ENCODE results near the gene CA14. TPM values are rescaled to one million over a fixed set of nuclear protein-coding genes. Genes with fewer than 3 reads are reported as not detected.

Gene CA14
- total RNA-seq (2022; extraction: Qiagen RNA extraction), result not detected in 5 replicates

DNA sequence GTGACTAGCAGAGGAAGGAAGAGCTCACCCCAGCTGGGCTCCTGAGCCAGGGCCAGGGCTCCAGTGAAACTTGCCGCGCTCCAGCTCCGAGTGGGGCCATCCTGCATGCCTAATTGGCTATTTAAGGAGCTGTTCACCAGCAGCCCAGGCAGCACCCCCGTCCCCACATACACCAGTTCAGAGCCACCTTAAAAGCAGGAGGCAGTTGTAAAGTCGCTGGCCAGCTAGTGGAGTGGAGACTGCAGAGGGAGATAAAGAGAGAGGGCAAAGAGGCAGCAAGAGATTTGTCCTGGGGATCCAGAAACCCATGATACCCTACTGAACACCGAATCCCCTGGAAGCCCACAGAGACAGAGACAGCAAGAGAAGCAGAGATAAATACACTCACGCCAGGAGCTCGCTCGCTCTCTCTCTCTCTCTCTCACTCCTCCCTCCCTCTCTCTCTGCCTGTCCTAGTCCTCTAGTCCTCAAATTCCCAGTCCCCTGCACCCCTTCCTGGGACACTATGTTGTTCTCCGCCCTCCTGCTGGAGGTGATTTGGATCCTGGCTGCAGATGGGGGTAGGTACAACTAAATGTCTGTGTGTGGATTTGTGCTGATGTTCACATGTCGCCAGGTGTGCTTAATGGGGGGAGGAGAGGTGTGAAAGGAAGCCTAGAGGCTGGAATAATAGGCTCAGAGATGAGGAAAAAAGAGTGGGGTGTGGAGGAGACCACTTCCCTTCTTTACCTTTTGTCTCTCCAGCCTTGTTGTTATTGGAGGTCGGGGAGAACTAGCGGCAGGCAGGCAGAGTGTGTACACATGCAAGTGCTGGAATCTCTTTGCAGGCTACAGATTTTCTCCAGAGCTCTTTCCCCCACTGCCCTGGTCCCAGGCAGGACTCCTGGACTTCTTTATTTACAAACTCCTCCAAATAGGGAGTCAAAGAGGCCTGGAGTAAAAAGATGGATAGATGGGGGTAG lies at the start of gene CA14:
Gene CA14, plus strand, starts transcription at position 151 of the 962 bp plus-strand sequence. Its CDS starts 355 bp downstream, at position 506.

DNA sequence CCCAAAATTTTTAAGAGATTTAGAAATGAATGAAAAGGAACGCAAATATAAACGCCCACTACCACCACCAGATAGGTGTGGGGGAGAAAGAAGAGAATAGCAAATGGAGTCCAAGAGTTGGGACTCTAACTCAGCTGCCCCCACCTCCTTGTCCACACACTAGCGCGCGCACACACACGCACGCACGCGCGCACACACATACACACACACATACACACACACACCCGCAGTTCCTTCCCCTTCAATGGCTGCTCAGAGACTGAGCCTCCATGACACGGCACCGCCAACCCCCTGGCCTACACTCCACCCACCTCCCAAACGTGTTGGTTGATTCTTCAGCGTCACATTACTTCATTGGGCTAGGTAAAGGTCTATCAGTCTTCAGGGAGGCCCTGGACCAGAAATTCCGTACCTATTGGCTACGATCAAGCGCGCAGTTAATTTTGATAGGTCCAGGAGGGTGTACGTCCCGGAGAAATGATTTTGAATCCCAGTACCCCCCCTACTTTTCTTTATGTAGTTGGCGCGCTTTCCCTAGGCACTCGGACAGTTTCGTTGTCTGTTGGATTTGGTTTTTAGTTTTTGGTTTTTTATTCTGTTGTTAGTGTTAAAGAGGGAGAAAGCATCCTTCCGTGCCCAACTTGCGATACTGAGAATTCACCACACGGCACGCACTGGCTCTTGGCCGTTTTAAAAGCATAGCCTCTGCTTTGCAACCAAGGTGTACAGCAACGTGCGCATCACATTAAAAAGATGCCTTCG lies 21.5 kb upstream of the CA14 start, which contains the start of gene ANP32E:
Gene ANP32E, minus strand, starts transcription at position 261 of the 762 bp plus-strand sequence. CDS start 326 bp downstream, outside the sequence.

DNA sequence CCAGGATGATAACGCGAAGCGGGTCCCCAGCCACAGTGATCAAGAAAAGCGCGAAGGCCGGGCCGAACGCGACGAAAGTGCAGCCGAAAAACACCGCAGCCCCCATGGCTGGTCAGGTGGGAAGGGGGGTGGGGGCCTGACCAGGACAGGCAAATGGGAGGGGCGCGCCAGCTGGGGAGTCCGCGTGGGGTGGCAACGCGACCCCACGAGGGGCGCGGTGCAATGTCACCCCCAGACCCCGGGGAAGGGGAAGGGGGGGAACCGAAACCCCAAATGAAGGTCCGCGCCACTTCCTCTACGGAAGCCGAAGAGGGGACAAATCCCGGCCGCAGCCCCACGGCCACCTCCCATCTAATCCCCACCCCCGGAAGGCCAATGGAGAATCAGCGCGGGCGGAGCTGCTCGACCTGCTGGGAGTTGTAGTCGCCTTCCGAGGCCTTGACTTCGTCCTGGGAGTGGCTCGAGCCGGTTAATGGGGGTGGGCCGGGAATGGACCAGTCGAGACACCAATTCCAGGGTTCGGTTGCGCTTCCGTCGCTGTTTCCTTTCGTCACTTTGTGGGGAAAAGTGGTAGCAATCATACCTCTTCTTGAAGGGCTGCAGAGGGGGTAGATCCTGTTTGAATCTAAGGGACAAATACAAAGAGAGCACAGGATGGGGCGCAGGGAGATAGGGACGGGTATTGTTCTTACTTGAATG lies 11.3 kb downstream of the CA14 start, which contains the start of gene APH1A:
Gene APH1A, minus strand, starts transcription at position 312 of the 699 bp plus-strand sequence. Its CDS starts 206 bp downstream, at position 106.

DNA sequence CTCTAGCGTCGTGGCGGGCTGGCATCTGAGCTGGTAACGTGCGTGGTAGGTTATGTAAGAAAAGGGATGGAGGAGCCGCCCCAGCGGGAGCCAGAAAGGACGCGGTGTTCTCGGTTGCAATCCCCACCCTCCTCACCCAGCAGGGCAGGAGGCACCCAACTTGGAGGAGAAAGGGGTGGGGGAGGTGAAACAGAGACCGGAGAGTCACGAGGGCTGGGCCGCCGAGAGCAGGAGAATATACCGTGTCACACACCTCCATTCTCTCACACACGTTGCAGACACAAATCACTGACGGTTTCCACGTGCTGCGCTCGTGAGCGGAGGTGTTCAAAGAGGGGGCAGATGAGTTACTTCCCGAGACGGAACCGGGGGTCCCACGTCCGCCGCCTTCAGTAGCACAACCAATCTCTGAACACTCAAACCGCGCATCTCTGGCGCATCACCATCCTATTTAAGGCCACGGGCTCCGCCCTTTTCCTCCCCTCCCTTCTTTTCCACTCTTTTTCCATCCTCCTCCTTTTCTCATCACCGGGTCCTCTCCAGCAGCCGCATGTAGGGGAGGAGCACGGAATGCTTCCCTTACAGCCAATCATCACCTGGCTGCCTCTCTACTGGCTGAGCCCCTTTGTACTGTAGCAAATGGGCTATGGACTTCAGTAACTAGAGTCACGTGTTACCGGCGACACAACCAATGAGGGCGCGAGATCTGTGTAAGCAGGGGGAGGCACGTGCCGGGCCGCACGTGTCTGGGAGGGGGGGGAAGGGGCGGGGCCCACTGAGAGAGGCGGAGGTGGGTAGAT lies 24.4 kb downstream of the CA14 start, which contains the start of gene CIART:
Gene CIART, plus strand, starts transcription at position 797 of the 800 bp plus-strand sequence. CDS start 714 bp downstream, outside the sequence.

DNA sequence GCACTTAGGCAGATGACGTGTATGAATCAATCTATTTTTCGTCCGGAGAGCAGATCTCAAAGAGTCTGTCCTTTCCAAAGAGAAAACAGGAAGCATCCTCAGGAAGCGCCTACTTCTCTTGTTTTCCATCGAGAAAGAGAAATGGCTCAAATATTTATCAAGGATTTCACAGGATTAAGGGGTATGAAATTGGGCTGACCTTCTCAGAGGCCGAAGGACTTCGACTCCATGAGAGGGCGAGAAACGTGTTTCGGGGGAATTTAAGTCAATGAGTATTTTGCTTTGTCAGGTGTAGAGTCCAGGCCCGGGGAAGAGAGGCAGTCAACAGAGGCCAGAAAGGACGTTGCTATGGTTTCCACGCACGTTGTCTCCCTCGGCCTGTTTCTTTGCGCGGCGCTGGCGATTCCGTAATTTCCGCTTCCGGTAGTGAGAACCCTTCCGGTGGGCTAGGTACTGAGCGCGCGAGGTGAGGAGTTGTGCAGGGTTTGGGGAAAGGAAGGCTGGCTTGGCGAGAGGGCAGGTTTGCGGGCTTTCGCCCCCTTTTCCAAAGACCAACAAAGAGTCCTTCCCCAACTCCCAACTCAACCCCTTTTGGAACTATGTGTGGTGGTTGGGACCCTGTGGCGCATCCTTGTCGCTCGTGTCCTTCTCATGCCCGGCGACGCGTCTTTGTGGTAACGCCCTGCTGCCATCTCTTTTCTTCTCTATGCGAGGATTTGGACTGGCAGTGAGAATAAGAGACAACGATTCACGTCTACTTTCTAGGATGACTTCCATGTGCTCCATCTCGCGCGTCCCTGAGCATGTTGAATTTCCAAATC lies 36.1 kb downstream of the CA14 start, which contains the start of gene MRPS21:
Gene MRPS21, plus strand, starts transcription at position 429 of the 821 bp plus-strand sequence. CDS start 506 bp downstream, outside the sequence.

Other genes starting within 250 kb of the CA14 start
- 9.3 to 14.0 TPM (median 12.3 TPM) in 5 replicates for gene OTUD7B, start 247.0 kb upstream of the CA14 start, total RNA-seq (2022; extraction: Qiagen RNA extraction)
- 14.8 to 17.4 TPM (median 15.9 TPM) in 5 replicates for gene VPS45, start 190.0 kb upstream of the CA14 start, total RNA-seq (2022; extraction: Qiagen RNA extraction)
- 6.6 to 8.8 TPM (median 6.9 TPM) in 5 replicates for gene PLEKHO1, start 107.9 kb upstream of the CA14 start, total RNA-seq (2022; extraction: Qiagen RNA extraction)
- 33.9 to 46.7 TPM (median 43.0 TPM) in 5 replicates for gene ANP32E, start 21.7 kb upstream of the CA14 start, total RNA-seq (2022; extraction: Qiagen RNA extraction)
- gene APH1A, start 11.2 kb downstream of the CA14 start, total RNA-seq (2022; extraction: Qiagen RNA extraction), result 128 to 148 TPM (median 139 TPM) in 5 replicates
- 0.24 to 1.1 TPM (median 0.61 TPM) in 4 of 5 replicates, not detected in the other for gene C1orf54, start 15.0 kb downstream of the CA14 start, total RNA-seq (2022; extraction: Qiagen RNA extraction)
- 1.5 to 3.1 TPM (median 1.7 TPM) in 5 replicates for gene CIART, start 24.8 kb downstream of the CA14 start, total RNA-seq (2022; extraction: Qiagen RNA extraction)
- 83.1 to 92.1 TPM (median 85.9 TPM) in 5 replicates for gene MRPS21, start 36.1 kb downstream of the CA14 start, total RNA-seq (2022; extraction: Qiagen RNA extraction)
- 49.0 to 58.7 TPM (median 55.8 TPM) in 5 replicates for gene PRPF3, start 63.8 kb downstream of the CA14 start, total RNA-seq (2022; extraction: Qiagen RNA extraction)
- 11.6 to 14.2 TPM (median 13.6 TPM) in 5 replicates for gene RPRD2, start 106.4 kb downstream of the CA14 start, total RNA-seq (2022; extraction: Qiagen RNA extraction)
- 19.2 to 22.0 TPM (median 20.3 TPM) in 5 replicates for gene TARS2, start 229.6 kb downstream of the CA14 start, total RNA-seq (2022; extraction: Qiagen RNA extraction)

All from A549 treated with Mapracorat at 1 μM for 4 hours (cell line).